HG03378 (cell line): ENCODE data around the gene HEMK1.

ENCODE experiments used
- ATAC-seq: cut with Tn5 transposase; IDR thresholded peaks from one replicate; pipeline ENCODE4 v1.9.1; 2021; ENCODE audit warnings: mild to moderate bottlenecking, moderate library complexity; ENCODE audit not compliant: unreplicated experiment

HEMK1 gene

GRCh38 chr3:50568947-50569749, at the start of gene HEMK1:
HEMK1 (plus strand) TSS chr3:50569522; CDS start chr3:50571105, 1,583 bp downstream.
- ATAC-seq = peak; percentile 46

- no peak for ATAC-seq
Observed at GRCh38 chr3:50520849-50521248, 48.5 kb upstream of the HEMK1 start.

- ATAC-seq = no peak
Observed at GRCh38 chr3:50521572-50521971, 47.8 kb upstream of the HEMK1 start.

- no peak for ATAC-seq
Observed at GRCh38 chr3:50523279-50523811, 46.0 kb upstream of the HEMK1 start.

GRCh38 chr3:50524746-50525145, 44.6 kb upstream of the HEMK1 start:
- ATAC-seq = no peak

- no peak for ATAC-seq
Observed at GRCh38 chr3:50525191-50525910, 44.0 kb upstream of the HEMK1 start.

- ATAC-seq = no peak
Observed at GRCh38 chr3:50525987-50526386, 43.3 kb upstream of the HEMK1 start.

GRCh38 chr3:50530001-50530970, 39.0 kb upstream of the HEMK1 start:
- ATAC-seq = no peak

- ATAC-seq = no peak
Observed at GRCh38 chr3:50531201-50531600, 38.1 kb upstream of the HEMK1 start.

GRCh38 chr3:50532062-50532705, 37.1 kb upstream of the HEMK1 start:
- no peak for ATAC-seq

- no peak for ATAC-seq
Observed at GRCh38 chr3:50533316-50533715, 36.0 kb upstream of the HEMK1 start.

GRCh38 chr3:50533807-50534461, 35.4 kb upstream of the HEMK1 start:
- no peak for ATAC-seq

GRCh38 chr3:50534681-50535330, 34.5 kb upstream of the HEMK1 start:
- ATAC-seq = no peak

GRCh38 chr3:50536471-50537180, 32.7 kb upstream of the HEMK1 start:
- ATAC-seq = no peak

GRCh38 chr3:50537421-50538129, 31.7 kb upstream of the HEMK1 start:
- no peak for ATAC-seq

GRCh38 chr3:50539356-50540286, 29.7 kb upstream of the HEMK1 start:
- ATAC-seq = no peak
